Ovary (tissue), 9 donors: ENCODE data around the gene SPOCK1. TPM values are rescaled to one million over a fixed set of nuclear protein-coding genes. Genes with fewer than 3 reads are reported as not detected.

Experiments
- DNase-seq, 5 donors: peaks; one replicate each; pipeline ENCODE4 v3.0.0-alpha.2; 2019 to 2020
- H3K27ac ChIP-seq, 2 donors: fragments of 200-600 bp; one replicate each; pipeline versions ENCODE4 v1.5.1 to v1.8.0; 2019 to 2022
- H3K27me3 ChIP-seq: fragments of 200-600 bp; one replicate; pipeline ENCODE4 v1.8.0; 2022
- H3K36me3 ChIP-seq: fragments of 200-600 bp; sonication (generic); one replicate; pipeline ENCODE4 v1.5.1; 2019
- H3K4me1 ChIP-seq: one replicate; pipeline ENCODE4 v1.8.1; 2013; ENCODE audit warnings: mild to moderate bottlenecking, moderate library complexity; ENCODE audit not compliant: insufficient read depth
- H3K4me3 ChIP-seq: fragments of 200-600 bp; sonication (generic); one replicate; pipeline ENCODE4 v1.5.1; 2017
- H3K9me3 ChIP-seq, 2 donors: fragments of 200-600 bp in 1 of 2; sonication (generic) in 1 of 2; one replicate each; pipeline versions ENCODE4 v1.5.1 to v1.8.1; 2013 to 2019; ENCODE audit warnings: mild to moderate bottlenecking in 1 of 2, moderate library complexity in 1 of 2
- CTCF ChIP-seq, 3 donors: fragments of 450-650 bp in 2 of 3; fragments of 200-600 bp in 1 of 3; IDR thresholded peaks; one replicate each; pipeline versions ENCODE4 v1.5.1 to v1.8.0; 2016 to 2022; ENCODE audit warnings: antibody characterized with exemption in 3 of 3, mild to moderate bottlenecking in 1 of 3
- EP300 ChIP-seq: sonication (generic); formaldehyde crosslinking; IDR thresholded peaks from one replicate; pipeline ENCODE4 v1.6.1; 2017; ENCODE audit warnings: antibody characterized with exemption
- POLR2A ChIP-seq: fragments of 450-650 bp; IDR thresholded peaks from one replicate; pipeline ENCODE4 v1.6.1; 2017; ENCODE audit warnings: antibody characterized with exemption, mild to moderate bottlenecking, moderate library complexity
- WGBS, 3 donors: extraction: QIAGEN DNeasy Blood & Tissue Kit in 1 of 3; methylation state at CpG; one replicate each; pipeline versions ENCODE4 v1.1.5 to v1.1.7; 2013 to 2017; 5-methylcytosine and 5-hydroxymethylcytosine counted together
- intact Hi-C, 4 donors: fragments of 100-400 bp; cut with DNase I; formaldehyde crosslinking; loops; one replicate each; pipeline versions ENCODE4 v1.11.0 to v1.15.1; 2022 to 2023
- polyA plus RNA-seq, 2 donors: library from polyadenylated mRNA; stranded (reverse); fragments of 200-250 nt in 1 of 2; fragments of 350-450 nt in 1 of 2; fragmentation: Illumina TruSeq in 1 of 2; extraction: RNeasy Lipid Tissue Mini Kit (QIAGEN cat#74804) in 1 of 2; gene quantifications; one replicate each; pipeline ENCODE4 v1.2.3, GENCODE V29; 2013 to 2014
- total RNA-seq, 7 donors: library from RNA; depleted of rRNA in 2 of 7; stranded (reverse); fragments of >200 nt in 2 of 7; fragmentation: NEBNext Ultra II Directional in 3 of 7; extraction: Animal tissue kit (Norgen Biotek cat#: 25700) in 3 of 7; gene quantifications; one replicate each; pipeline versions ENCODE4 v1.1.0 to v1.2.4, GENCODE V29; 2016 to 2023
- donor health status: DM: no; HTN: no; CAD: no; lungs with moderate emphysema.
- donor health status: DM: no; HTN: no; CAD: no.
- donor health status: Bipolar disorder and iron deficiency.
- donor health status: DM: yes; HTN: yes; CAD: no.
- donor health status: DM: no; HTN: no; CAD: no.
- donor health status: DM: yes; HTN: yes; CAD: no.

The SPOCK1 gene
- total and polyA plus RNA-seq, 9 donors, result 1.3 to 42.6 (median 10.8) TPM

- intact Hi-C loops, result no loop called here
- Histone ChIP-seq H3K9me3 (no peaks in the 10 kb centered on the region), H3K4me3 (no peak overlapping the region), H3K27ac (no peak overlapping the region), H3K27me3 (no peaks in the 10 kb centered on the region), H3K36me3 (no peaks in the 10 kb centered on the region), H3K4me1 (no peaks in the 10 kb centered on the region)
- TF ChIP-seq CTCF (IDR thresholded peaks at IDR 0.05) (no peak), POLR2A (no peak), EP300 (no peak)
- DNase-seq, result no peak
- WGBS, 3 donors, result 38 to 47% (median 40%) methylated on average over 3 of the region's 3 CpGs
Observed at GRCh38 chr5:137365126-137365865, 133.8 kb downstream of the SPOCK1 start.

- H3K4me1 ChIP-seq, result no peaks in the 10 kb centered on the region
- no peaks in the 10 kb centered on the region for H3K9me3 ChIP-seq
- TF ChIP-seq EP300 (no peak), CTCF (IDR thresholded peaks at IDR 0.05) (no peak), POLR2A (no peak)
- H3K27ac ChIP-seq, result no peak overlapping the region
- no peaks in the 10 kb centered on the region for H3K36me3 ChIP-seq
- intact Hi-C loops, result no loop called here
- 2 to 22% (median 8%) methylated on average over 2 of the region's 2 CpGs for WGBS, 3 donors
- DNase-seq, result no peak
- no peak overlapping the region for H3K4me3 ChIP-seq
- no peaks in the 10 kb centered on the region for H3K27me3 ChIP-seq
Observed at GRCh38 chr5:137361280-137361679, 137.8 kb downstream of the SPOCK1 start.

GRCh38 chr5:137360607-137361006 is 138.5 kb downstream of the SPOCK1 start:
- Histone ChIP-seq H3K9me3 (no peaks in the 10 kb centered on the region), H3K4me3 (no peak overlapping the region), H3K36me3 (no peaks in the 10 kb centered on the region), H3K27me3 (no peaks in the 10 kb centered on the region), H3K27ac (no peak overlapping the region), H3K4me1 (no peaks in the 10 kb centered on the region)
- DNase-seq, result no peak
- intact Hi-C loops, result no loop called here
- TF ChIP-seq EP300 (no peak), CTCF (IDR thresholded peaks at IDR 0.05) (no peak), POLR2A (no peak)

GRCh38 chr5:137359941-137360340 is 139.2 kb downstream of the SPOCK1 start:
- no peak overlapping the region for H3K27ac ChIP-seq
- intact Hi-C loops, result no loop called here
- no peak overlapping the region for H3K4me3 ChIP-seq
- no peak for TF ChIP-seq POLR2A
- TF ChIP-seq CTCF (IDR thresholded peaks at IDR 0.05), result no peak
- TF ChIP-seq EP300, result no peak
- H3K4me1 ChIP-seq, result no peaks in the 10 kb centered on the region
- no peaks in the 10 kb centered on the region for H3K27me3 ChIP-seq
- no peak for DNase-seq
- H3K9me3 ChIP-seq, result no peaks in the 10 kb centered on the region
- H3K36me3 ChIP-seq, result no peaks in the 10 kb centered on the region
